HT-29 (cell line): ENCODE data around the gene BFSP2. TPM values are rescaled to one million over a fixed set of nuclear protein-coding genes. Genes with fewer than 3 reads are reported as not detected.

ENCODE experiments used
- DNase-seq: peaks from one replicate; pipeline ENCODE4 v3.0.0-alpha.2; 2015; ENCODE audit warnings: low spot score
- total RNA-seq: library from RNA; depleted of rRNA; stranded (reverse); fragments of >200 nt; shearing (Covaris generic); gene quantifications from 2 replicates; pipeline ENCODE4 v1.2.3, GENCODE V29; 2014

Gene BFSP2
- total RNA-seq, 1 experiment from 2014 or later, result not detected

DNA sequence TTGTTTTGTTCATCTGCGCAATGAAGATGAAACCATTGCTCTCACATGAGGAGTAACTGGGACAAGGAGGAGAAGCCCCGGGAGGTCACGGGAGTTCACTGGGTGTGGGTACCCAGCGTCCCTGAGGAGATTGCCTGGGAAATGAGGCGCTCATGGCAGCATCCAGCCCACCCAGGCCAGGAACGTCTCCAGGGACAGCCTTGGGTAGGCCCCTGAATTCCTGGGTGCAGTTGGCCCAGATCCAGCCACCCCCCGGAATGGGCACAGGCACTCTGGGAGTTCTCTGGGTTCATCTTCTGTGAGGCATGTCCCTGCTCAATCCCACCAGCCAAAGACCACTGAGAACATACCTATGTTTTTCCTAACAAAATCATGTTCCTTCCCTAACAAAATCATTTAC, 18.5 kb downstream of the BFSP2 start:
- no peak for DNase-seq

DNA sequence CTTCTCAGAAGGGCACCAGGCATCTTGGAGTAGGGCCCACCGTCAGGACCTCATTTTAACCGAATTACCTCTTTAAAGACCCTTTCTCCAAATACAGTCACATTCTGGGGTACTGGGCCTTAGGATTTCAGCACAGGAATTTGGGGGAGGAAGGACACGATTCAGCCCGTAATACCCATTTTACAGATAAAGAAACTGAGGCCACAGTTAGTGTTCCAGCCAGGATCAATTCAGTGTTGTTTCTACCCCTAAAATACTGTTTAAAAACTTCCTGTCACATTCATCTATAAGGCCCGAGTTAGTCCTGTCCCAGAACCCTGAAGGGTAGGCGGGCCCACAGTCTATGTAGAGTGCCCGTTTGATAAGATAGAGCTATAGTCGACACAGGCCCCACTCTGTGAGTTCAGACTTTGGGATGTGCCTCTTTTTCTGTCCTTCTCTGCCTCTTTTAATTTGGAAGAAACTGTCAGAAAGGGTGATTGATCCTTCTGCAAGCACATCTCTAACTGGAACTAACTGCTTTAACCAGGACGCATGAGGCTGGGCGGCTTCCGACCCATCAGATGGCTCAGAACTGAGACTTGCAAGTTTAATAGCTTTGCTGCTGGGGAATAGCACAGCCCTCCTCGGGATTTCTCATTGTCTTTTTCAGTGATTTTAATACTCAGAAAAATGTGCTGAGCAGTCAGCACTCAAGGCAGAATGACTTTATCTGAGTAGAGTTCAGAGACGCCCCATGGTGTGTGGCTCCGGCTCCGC, 19.5 kb downstream of the BFSP2 start:
- DNase-seq, result no peak

- no peak for DNase-seq
These were observed 25.3 kb downstream of the BFSP2 start for GRCh38 chr3:133424937-133425869.

- DNase-seq, result no peak
These were observed 26.0 kb downstream of the BFSP2 start for GRCh38 chr3:133425898-133426297.

GRCh38 chr3:133426721-133427120, 26.9 kb downstream of the BFSP2 start:
- no peak for DNase-seq

DNA sequence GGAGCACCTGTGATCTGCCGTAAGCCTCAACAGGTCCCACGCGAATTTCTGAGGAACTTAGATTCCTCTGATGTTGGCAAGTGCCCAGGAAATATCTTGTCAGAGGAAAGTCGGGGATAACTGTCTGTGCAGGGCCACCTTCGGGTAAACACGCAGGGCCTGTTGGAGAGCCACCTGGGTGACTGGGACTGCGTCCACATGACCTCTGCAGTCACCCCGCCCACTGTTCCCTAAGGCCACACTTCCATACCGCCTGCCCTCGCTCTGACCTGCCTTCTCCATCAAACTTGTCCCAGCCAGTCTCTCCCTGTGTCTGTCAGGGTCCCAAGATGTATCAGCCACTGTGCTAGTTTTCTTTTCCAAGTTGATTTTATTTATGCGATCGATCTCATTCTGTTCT, 28.7 kb downstream of the BFSP2 start:
- DNase-seq, result no peak

DNA sequence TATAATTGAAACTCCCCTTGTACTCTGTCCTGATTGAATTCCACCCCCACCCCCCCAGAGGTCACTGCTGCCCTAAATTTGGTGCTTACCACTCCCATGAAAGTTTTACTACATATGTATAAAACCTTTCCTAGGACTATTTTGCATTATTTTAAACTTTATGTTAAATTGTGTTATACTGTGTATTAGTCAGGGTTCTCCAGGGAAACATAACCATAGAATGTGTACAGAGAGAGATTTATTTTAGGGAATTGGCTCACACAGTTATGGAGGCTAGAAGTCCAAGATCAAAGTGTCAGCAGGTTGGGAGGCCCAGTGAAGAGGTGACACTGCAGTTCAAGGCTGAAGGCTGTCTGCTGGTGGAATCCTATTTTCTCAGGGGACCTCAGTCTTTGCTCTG, 29.2 kb downstream of the BFSP2 start:
- no peak for DNase-seq

DNA sequence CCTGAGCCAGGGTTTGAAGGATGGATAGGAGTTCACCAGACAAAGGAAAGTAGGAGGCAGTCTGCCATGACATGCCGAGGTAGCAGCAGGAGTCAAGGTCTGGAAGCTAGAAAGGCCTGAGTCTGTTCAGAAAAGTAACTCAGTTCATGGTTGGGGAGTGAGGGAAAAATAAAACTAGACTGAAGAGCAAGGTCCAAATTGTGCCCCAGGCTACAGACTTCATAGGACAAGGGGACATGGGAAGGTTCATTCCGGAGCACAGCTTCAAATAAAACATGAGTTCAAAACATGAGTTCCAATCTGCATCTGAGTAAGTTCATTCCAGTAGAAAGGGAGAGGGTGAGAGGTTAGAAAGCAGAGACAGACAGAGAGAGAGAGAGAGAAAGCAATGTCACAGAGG, 39.7 kb downstream of the BFSP2 start:
- no peak for DNase-seq

- DNase-seq, result no peak
These were observed 40.8 kb downstream of the BFSP2 start for GRCh38 chr3:133440652-133441051.

GRCh38 chr3:133441867-133442270, 42.0 kb downstream of the BFSP2 start:
- DNase-seq, result no peak

DNA sequence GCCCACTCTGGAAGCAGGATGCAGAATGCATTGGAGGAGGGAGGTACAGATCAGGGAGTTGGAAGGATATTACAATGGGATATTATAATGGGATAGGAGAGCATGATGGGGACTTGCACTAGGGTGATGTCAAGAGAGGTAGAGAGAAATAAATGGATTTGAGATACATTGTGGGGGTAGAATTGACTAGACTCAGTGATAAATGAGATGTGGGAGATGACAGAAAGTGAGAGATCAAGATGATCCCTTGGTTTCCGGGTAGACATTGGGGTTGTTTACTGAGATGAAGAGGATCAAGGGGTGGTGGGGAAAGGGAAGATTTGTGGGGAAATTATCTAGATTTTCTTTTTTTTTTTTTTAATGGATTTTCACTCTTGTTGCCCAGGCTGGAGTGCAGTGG, 42.7 kb downstream of the BFSP2 start:
- no peak for DNase-seq

DNA sequence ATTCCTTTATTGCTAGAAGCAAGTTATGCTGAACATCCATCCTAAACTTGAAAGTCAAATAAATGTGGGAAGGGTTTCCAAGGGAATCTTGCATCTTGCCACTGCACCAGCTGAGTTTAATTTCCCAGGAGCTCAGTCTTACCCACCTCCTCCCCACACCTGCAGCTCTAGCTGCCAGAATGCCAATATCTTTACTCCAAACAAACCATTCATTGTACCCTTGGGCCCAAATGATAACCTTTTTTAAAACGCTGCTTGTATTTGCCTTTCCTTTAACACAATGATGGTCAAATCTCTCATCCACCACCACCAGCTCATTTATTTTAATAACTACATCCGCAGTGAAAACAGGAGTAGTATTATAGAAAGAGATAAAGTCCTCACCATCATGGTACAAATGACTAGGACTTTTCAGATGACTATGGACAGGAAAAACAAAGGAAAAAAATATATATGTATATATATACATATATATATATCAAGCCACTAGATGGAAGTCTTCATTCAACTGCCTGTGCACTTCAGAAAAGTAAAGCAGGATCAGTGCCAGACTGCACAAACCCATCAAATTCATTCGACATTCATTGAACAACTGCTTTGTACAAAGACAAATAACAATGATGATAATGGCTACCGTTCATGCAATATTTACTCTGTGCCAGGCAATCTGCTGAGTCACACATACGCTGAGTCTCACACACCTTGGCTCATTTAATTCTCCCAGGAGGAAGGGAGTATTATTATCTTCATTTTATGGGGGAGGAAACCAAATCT, 44.0 kb downstream of the BFSP2 start:
- peak; percentile 40 for DNase-seq

DNA sequence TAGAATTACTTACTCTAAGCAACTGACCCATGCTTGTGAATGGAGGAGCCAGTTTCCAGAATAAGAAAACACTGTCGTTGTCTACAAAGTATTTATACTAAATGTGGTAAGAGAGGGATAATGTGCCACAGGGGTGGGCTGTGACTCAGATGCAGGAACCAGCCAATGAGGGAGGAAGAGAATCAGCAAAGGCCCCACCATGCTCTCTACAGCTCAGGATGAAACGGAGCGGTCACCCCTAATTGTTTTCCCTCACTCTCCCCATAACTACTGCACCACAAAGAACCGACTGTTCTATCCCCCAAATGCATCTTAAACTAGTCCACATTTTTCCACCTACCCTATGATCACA, 44.5 kb downstream of the BFSP2 start:
- no peak for DNase-seq

GRCh38 chr3:133445108-133445507, 45.3 kb downstream of the BFSP2 start:
- no peak for DNase-seq

DNA sequence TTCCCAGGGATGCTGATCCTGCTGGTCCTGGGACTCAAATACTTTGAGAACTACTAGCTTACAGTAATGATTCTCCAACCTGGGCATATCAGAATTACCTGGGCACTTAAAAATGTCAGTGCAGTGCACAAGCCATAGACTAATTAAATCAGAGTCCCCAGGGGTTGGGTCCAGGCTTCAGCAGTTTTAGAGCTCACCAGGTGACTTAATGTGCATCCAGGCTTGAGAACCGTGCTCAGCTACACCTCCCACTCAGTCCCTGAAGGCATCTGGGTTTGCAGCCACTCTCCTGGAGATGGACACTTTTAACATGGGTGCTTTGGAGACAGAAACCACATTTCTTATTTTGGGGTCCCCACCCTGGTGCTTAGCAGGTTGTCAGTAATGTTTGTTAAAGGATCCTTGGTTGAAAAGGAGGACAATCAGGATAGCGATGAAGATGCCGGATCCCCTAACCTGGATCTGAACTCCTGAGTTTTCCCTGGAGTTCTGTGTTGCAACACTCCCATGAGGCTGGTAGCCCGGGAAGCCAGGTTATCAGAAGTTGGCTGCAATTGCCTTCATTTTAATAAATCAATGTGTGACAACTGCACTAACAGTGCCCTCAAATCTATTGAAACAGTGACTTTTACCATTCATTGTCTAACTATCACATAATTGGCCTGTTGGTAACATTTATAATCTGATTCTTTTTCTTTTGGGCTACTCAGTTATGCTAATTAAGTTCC, 48.1 kb downstream of the BFSP2 start:
- no peak for DNase-seq

GRCh38 chr3:133448478-133449122, 48.7 kb downstream of the BFSP2 start:
- no peak for DNase-seq

DNA sequence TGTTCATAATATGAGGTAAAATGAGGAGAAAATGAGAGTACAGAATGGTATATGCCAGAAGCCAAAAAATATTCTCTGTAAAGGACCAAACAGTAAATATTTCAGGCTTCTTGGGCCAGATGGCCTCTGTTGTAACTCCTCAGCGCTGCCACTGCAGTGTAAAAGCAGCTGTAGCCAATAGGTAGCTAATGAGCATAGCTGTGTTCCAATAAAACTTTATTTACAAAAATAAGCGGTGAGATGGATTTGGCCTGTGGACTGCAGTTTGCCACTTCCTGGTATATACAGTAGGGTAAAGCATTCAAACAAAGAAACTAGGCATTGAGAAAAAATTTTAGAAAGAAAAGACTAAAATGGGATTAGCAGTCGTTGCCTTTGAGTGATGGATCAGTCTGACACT, 51.5 kb downstream of the BFSP2 start:
- no peak for DNase-seq

DNA sequence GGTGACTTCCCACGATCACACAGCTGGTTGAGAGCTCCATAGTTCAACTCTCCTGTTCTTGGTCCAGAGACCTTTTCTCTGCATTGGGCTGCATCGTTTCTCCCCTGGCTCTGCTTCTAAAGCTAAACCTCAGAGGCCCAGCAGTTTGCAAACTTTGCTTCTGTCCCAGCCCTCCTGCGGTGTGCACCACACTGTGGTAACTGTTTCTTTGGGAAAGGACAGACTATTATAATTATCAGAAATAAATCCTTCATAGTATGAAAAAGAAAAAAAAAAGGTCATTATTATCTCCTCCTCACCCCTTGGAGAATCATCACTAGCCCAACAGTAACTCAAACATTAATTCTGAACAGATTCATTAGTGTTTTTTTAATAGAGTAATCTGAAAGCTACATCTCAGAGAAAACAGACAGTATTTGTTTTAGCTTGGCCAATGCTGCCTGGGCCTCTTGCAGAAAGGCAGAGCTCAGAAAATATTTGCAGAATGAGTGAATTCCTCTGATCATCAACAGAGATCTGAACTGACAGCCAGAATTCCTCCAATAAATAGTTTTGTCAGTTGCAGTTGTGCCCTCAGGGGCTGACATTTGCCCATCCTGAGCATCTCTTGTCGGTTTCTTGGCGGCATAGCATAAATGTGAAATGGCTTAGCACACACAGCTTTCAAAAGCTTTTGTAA, 52.9 kb downstream of the BFSP2 start:
- no peak for DNase-seq

DNA sequence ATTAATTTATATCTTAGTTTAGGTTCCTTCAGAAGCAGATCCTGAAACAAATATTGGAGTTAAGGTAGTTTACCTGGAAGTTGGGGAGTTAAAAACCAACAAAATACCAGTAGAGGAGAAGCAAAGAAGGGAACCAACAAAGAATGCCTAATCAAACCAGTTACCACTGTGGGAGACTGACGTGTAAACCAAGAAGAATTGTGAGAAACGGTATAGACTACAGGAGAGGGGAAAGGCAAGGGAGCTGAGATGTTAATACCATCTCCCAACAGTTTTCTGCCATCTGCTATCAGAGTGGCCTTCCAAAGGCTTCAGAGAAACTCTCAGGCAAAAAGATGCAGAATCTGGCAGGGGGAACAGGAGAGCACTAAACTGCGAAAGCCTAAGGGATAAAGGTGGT, 53.5 kb downstream of the BFSP2 start:
- no peak for DNase-seq

GRCh38 chr3:133455281-133455680, 55.4 kb downstream of the BFSP2 start:
- no peak for DNase-seq
